PFSK-1 (cell line): ENCODE results near the gene C22orf31.

Experiments
- REST ChIP-seq, 2 experiments: IDR thresholded peaks; 2 replicates each; pipeline versions ENCODE4 v1.6.1 to v1.8.0; 2011 to 2012; ENCODE audit warnings: low read depth in 2 of 2, low read length in 2 of 2, control low read depth in 1 of 2, inconsistent platforms in 1 of 2, mild to moderate bottlenecking in 1 of 2, moderate library complexity in 1 of 2; ENCODE audit not compliant: insufficient read depth in 1 of 2
- SIN3A ChIP-seq: IDR thresholded peaks from 2 replicates; pipeline ENCODE4 v1.6.1; 2012; ENCODE audit warnings: mild to moderate bottlenecking, low read length, moderate library complexity, borderline replicate concordance; ENCODE audit not compliant: insufficient read depth
- TAF1 ChIP-seq: IDR thresholded peaks from 2 replicates; pipeline ENCODE4 v1.6.1; 2012; ENCODE audit warnings: low read length, control low read depth, borderline replicate concordance; ENCODE audit not compliant: insufficient read depth

GRCh38 chr22:29056472-29056871, 5.2 kb downstream of the C22orf31 start:
- TF ChIP-seq REST (IDR thresholded peaks at IDR 0.05; ENCODE audit: insufficient read depth in 1 of 2, low read depth in 2 of 2, low read length in 2 of 2) = no peak
- TF ChIP-seq TAF1 = no peak
- no peak for TF ChIP-seq SIN3A
